ENCODE data around the gene LRIG3. TPM values are rescaled to one million over a fixed set of nuclear protein-coding genes. Genes with fewer than 3 reads are reported as not detected.

LRIG3 gene
- polyA plus RNA-seq, 3 donors, result not detected

- no peak overlapping the region for H3K27ac ChIP-seq (ENCODE audit: low read depth in 1 of 2, low read length in 2 of 2)
- H3K4me2 ChIP-seq (replicated peaks; ENCODE audit: extremely low read depth, low read length, poor library complexity, severe bottlenecking), result no peak overlapping the region
- no peak overlapping the region for H3K4me3 ChIP-seq (replicated peaks in 1 of 3; ENCODE audit: low read depth in 2 of 3, low read length in 3 of 3)
- TF ChIP-seq CTCF (IDR thresholded peaks at IDR 0.05), result no peak
- H3K27me3 Mint-ChIP-seq (ENCODE audit: low read depth in 3 of 3), result peaks cover 31 to 46% (median 35%) of the 10 kb centered on the region in 3 donors
- peaks cover 37 to 43% of the 10 kb centered on the region in 2 donors for H3K27me3 ChIP-seq (ENCODE audit: control insufficient read depth in 2 of 2, insufficient read depth in 2 of 2, low read length in 2 of 2)
- DNase-seq, result no peak
- H3K36me3 ChIP-seq (replicated peaks in 1 of 2; ENCODE audit: control insufficient read depth in 1 of 2, insufficient read depth in 2 of 2, low read length in 2 of 2), result no peaks in the 10 kb centered on the region
- H3K9me3 Mint-ChIP-seq, result peaks cover 0 to 13% (median 7%) of the 10 kb centered on the region in 7 donors
- H3K9me3 ChIP-seq (replicated peaks in 1 of 2; ENCODE audit: control insufficient read depth in 1 of 2, insufficient read depth in 1 of 2, low read length in 2 of 2), result peaks cover 0 to 14% of the 10 kb centered on the region in 2 donors
- peaks cover 2 to 6% of the 10 kb centered on the region in 2 donors for H3K4me1 ChIP-seq (ENCODE audit: control insufficient read depth in 1 of 2, insufficient read depth in 2 of 2, low read length in 2 of 2)
- H4K20me1 ChIP-seq (ENCODE audit: insufficient read depth, low read length), result no peaks in the 10 kb centered on the region
- H3K36me3 Mint-ChIP-seq, result no peaks in the 10 kb centered on the region
- H3K27ac Mint-ChIP-seq, result no peak overlapping the region
- intact Hi-C loops (cut with micrococcal nuclease), result no loop called here
- no peak overlapping the region for H3K4me3 Mint-ChIP-seq
- H3K79me2 ChIP-seq (ENCODE audit: insufficient read depth, low read length), result no peaks in the 10 kb centered on the region
- H3K9ac ChIP-seq (ENCODE audit: insufficient read depth, low read length, poor library complexity, severe bottlenecking), result no peak overlapping the region
- H3K4me1 Mint-ChIP-seq, result peaks cover 3% of the 10 kb centered on the region
- no peak overlapping the region for H2AFZ ChIP-seq (ENCODE audit: insufficient read depth, low read depth, low read length, poor library complexity, severe bottlenecking)
- 100% methylated on average over 1 of the region's 5 CpGs for WGBS (ENCODE audit: insufficient coverage)
These were observed 2.4 kb downstream of the LRIG3 start for GRCh38 chr12:58917699-58918468.

- H3K9me3 ChIP-seq (replicated peaks in 1 of 2; ENCODE audit: control insufficient read depth in 1 of 2, insufficient read depth in 1 of 2, low read length in 2 of 2), result peaks cover 0 to 14% of the 10 kb centered on the region in 2 donors
- no peak overlapping the region for H3K4me3 Mint-ChIP-seq
- H3K4me1 ChIP-seq (ENCODE audit: control insufficient read depth in 1 of 2, insufficient read depth in 2 of 2, low read length in 2 of 2), result peaks cover 2 to 6% of the 10 kb centered on the region in 2 donors
- peaks cover 30 to 44% (median 33%) of the 10 kb centered on the region in 3 donors for H3K27me3 Mint-ChIP-seq (ENCODE audit: low read depth in 3 of 3)
- intact Hi-C loops (cut with micrococcal nuclease), result no loop called here
- no peaks in the 10 kb centered on the region for H3K36me3 Mint-ChIP-seq
- H3K4me2 ChIP-seq (replicated peaks; ENCODE audit: extremely low read depth, low read length, poor library complexity, severe bottlenecking), result no peak overlapping the region
- no peak for TF ChIP-seq CTCF (IDR thresholded peaks at IDR 0.05)
- H3K27ac Mint-ChIP-seq, result no peak overlapping the region
- H3K9me3 Mint-ChIP-seq, result peaks cover 0 to 10% (median 6%) of the 10 kb centered on the region in 7 donors
- no peak overlapping the region for H2AFZ ChIP-seq (ENCODE audit: insufficient read depth, low read depth, low read length, poor library complexity, severe bottlenecking)
- H3K79me2 ChIP-seq (ENCODE audit: insufficient read depth, low read length), result no peaks in the 10 kb centered on the region
- H3K4me3 ChIP-seq (replicated peaks in 1 of 3; ENCODE audit: low read depth in 2 of 3, low read length in 3 of 3), result no peak overlapping the region
- DNase-seq, result no peak
- no peak overlapping the region for H3K27ac ChIP-seq (ENCODE audit: low read depth in 1 of 2, low read length in 2 of 2)
- H3K4me1 Mint-ChIP-seq, result peaks cover 3% of the 10 kb centered on the region
- no peak overlapping the region for H3K9ac ChIP-seq (ENCODE audit: insufficient read depth, low read length, poor library complexity, severe bottlenecking)
- H4K20me1 ChIP-seq (ENCODE audit: insufficient read depth, low read length), result no peaks in the 10 kb centered on the region
- no CpG with 5 or more reads among the region's 6 CpGs for WGBS (ENCODE audit: insufficient coverage)
- peaks cover 37 to 40% of the 10 kb centered on the region in 2 donors for H3K27me3 ChIP-seq (ENCODE audit: control insufficient read depth in 2 of 2, insufficient read depth in 2 of 2, low read length in 2 of 2)
- no peaks in the 10 kb centered on the region for H3K36me3 ChIP-seq (replicated peaks in 1 of 2; ENCODE audit: control insufficient read depth in 1 of 2, insufficient read depth in 2 of 2, low read length in 2 of 2)
These were observed 3.3 kb downstream of the LRIG3 start for GRCh38 chr12:58916921-58917511.
